Muscle of leg (tissue), 11 donors: ENCODE measurements around the gene ATP1B4. TPM values are rescaled to one million over a fixed set of nuclear protein-coding genes. Genes with fewer than 3 reads are reported as not detected.
A peak's percentile ranks its signal among the peaks of the same experiment; 100 is the strongest.
"Not testable (repeated sequence)": the region's sequence is repeated elsewhere in the genome, so short reads cannot be mapped to it uniquely, and the experiment has no call there.

Source experiments
- DNase-seq: peaks from one replicate; pipeline ENCODE4 v3.0.0; 2013
- H3K27ac ChIP-seq: one replicate; pipeline ENCODE4 v1.5.1; 2013; ENCODE audit warnings: mild to moderate bottlenecking, low read length, control low read depth
- H3K27me3 ChIP-seq: one replicate; pipeline ENCODE4 v1.6.1; 2013; ENCODE audit warnings: low read length; ENCODE audit not compliant: control insufficient read depth, insufficient read depth
- H3K36me3 ChIP-seq: one replicate; pipeline ENCODE4 v1.6.1; 2013; ENCODE audit warnings: low read length; ENCODE audit not compliant: control insufficient read depth, insufficient read depth
- H3K4me1 ChIP-seq: one replicate; pipeline ENCODE4 v1.6.1; 2013; ENCODE audit warnings: low read length; ENCODE audit not compliant: control insufficient read depth, insufficient read depth
- H3K4me3 ChIP-seq: one replicate; pipeline ENCODE4 v1.5.1; 2013; ENCODE audit warnings: low read length, control low read depth
- H3K9me3 ChIP-seq: replicated peaks from 2 replicates; pipeline ENCODE4 v1.6.1; 2013; ENCODE audit warnings: low read depth, low read length; ENCODE audit not compliant: control insufficient read depth
- WGBS: methylation state at CpG from one replicate; pipeline ENCODE4 v1.1.5; 2013; ENCODE audit warnings: missing lambda C conversion rate; ENCODE audit not compliant: insufficient coverage; 5-methylcytosine and 5-hydroxymethylcytosine counted together
- polyA plus RNA-seq, 8 donors: library from polyadenylated mRNA; unstranded; fragments of 120-200 nt; gene quantifications; one replicate each; pipeline versions ENCODE4 v1.2.1 to v1.2.3, GENCODE V29; 2013; ENCODE audit warnings: inconsistent platforms in 1 of 8, low replicate concordance in 1 of 8; ENCODE audit not compliant: insufficient read length in 8 of 8, insufficient read depth in 1 of 8
- total RNA-seq: library from RNA; stranded (reverse); fragments of 120-200 nt; gene quantifications from one replicate; pipeline ENCODE4 v1.2.4, GENCODE V29; 2013

Gene ATP1B4
- total and polyA plus RNA-seq, 9 donors = 157 to 359 (median 267) TPM

- H3K9me3 ChIP-seq = peaks cover 7% of the 10 kb centered on the region
- H3K4me1 ChIP-seq = no peaks in the 10 kb centered on the region
- H3K27me3 ChIP-seq = no peaks in the 10 kb centered on the region
- no CpG with 5 or more reads among the region's 1 CpG for WGBS
- no peak overlapping the region for H3K27ac ChIP-seq
- H3K36me3 ChIP-seq = no peaks in the 10 kb centered on the region
- DNase-seq = no peak
- H3K4me3 ChIP-seq = no peak overlapping the region
Measured at GRCh38 chrX:120334603-120335002, 27.3 kb upstream of the ATP1B4 start.

DNA sequence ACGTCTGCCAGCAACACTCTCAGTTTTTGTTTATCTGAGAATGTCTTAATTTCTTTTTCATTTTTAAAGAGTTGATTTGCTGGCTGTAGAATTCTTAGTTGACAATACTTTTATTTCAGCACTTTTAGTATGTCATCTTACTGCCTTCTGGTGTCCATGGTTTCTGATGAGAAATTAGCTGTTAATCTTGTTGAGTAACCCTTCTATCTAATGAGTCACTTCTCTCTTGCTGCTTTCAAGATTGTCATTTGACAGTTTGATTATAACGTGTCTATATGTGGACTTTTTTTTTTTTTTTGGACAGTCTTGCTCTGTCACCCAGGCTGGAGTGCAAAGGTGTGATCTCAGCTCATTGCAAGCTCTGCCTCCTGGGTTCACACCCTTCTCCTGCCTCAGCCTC, 26.6 kb upstream of the ATP1B4 start:
- no peak for DNase-seq
- H3K36me3 ChIP-seq = no peaks in the 10 kb centered on the region
- H3K27me3 ChIP-seq = no peaks in the 10 kb centered on the region
- peaks cover 9% of the 10 kb centered on the region for H3K9me3 ChIP-seq
- no peaks in the 10 kb centered on the region for H3K4me1 ChIP-seq
- WGBS = no CpG with 5 or more reads among the region's 2 CpGs
- no peak overlapping the region for H3K4me3 ChIP-seq
- no peak overlapping the region for H3K27ac ChIP-seq

GRCh38 chrX:120336899-120337298, 25.0 kb upstream of the ATP1B4 start:
- peaks cover 9% of the 10 kb centered on the region for H3K9me3 ChIP-seq

GRCh38 chrX:120344566-120344965, 17.3 kb upstream of the ATP1B4 start:
- not testable (repeated sequence) for H3K27me3 ChIP-seq, H3K4me1 ChIP-seq, H3K27ac ChIP-seq, H3K36me3 ChIP-seq, DNase-seq, H3K9me3 ChIP-seq, H3K4me3 ChIP-seq
- 71% methylated on average over 11 of the region's 11 CpGs for WGBS

More at GRCh38 chrX:120336899-120337298, 25.0 kb upstream of the ATP1B4 start:
- no peak overlapping the region for H3K4me3 ChIP-seq
- no peak for DNase-seq
- H3K4me1 ChIP-seq = no peaks in the 10 kb centered on the region
- H3K36me3 ChIP-seq = no peaks in the 10 kb centered on the region
- H3K27me3 ChIP-seq = no peaks in the 10 kb centered on the region
- H3K27ac ChIP-seq = no peak overlapping the region

- no CpG with 5 or more reads among the region's 4 CpGs for WGBS
- Histone ChIP-seq H3K9me3 (no peaks in the 10 kb centered on the region), H3K36me3 (no peaks in the 10 kb centered on the region), H3K4me3 (no peak overlapping the region), H3K27ac (peak overlapping the region; percentile 39), H3K4me1 (peaks cover 4% of the 10 kb centered on the region), H3K27me3 (no peaks in the 10 kb centered on the region)
- peak; percentile 38 for DNase-seq
Measured at GRCh38 chrX:120350450-120351138, 11.3 kb upstream of the ATP1B4 start.

- peaks cover 20% of the 10 kb centered on the region for H3K4me1 ChIP-seq
- DNase-seq = no peak
- peaks cover 6% of the 10 kb centered on the region for H3K27me3 ChIP-seq
- WGBS = no CpG with 5 or more reads among the region's 3 CpGs
- H3K36me3 ChIP-seq = no peaks in the 10 kb centered on the region
- no peak overlapping the region for H3K27ac ChIP-seq
- H3K9me3 ChIP-seq = no peaks in the 10 kb centered on the region
- no peak overlapping the region for H3K4me3 ChIP-seq
Measured at GRCh38 chrX:120356084-120356483, 5.8 kb upstream of the ATP1B4 start.

- H3K9me3 ChIP-seq = no peaks in the 10 kb centered on the region
- peaks cover 20% of the 10 kb centered on the region for H3K4me1 ChIP-seq
- no peak for DNase-seq
- no peak overlapping the region for H3K4me3 ChIP-seq
- H3K27me3 ChIP-seq = peaks cover 6% of the 10 kb centered on the region
- no peaks in the 10 kb centered on the region for H3K36me3 ChIP-seq
- H3K27ac ChIP-seq = peak overlapping the region; percentile 71
- whole genome bisulfite sequencing = 80% methylated on average over 1 of the region's 2 CpGs
Measured at GRCh38 chrX:120357186-120357585, 4.7 kb upstream of the ATP1B4 start.

DNA sequence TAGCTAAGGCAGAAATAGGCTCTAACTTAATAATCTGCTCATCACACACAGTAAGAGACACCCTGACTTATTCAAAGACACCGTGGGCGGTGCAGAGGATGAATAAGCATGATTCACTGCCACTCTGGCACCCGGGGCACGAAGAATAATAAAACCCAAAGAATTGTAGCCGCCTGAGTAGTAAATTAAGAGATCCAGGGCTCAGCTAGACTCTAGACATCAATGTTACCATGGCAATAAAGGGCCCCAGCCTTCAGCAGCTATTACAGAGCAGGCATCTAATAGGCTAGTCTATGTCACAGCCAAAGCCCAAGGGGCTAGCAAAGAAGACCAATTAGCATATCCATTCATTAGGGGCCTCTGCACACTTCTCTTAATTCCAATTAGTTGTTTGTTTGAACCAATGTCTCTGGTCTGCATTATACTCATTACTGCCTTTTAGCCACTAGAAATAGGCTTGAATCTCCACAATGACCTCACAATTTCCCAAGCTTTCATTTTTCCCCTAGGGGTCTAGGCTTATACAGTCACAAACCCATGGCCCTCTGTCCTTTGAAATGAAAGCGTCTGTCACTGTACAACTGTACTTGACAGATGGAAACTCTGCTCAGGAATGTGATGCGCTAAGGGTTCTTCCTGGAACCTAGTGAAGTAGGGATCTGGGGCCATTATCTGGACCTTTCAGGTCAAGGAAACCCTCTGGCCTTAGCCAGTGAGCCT, 3.0 kb upstream of the ATP1B4 start:
- Histone ChIP-seq H3K27me3 (peaks cover 6% of the 10 kb centered on the region), H3K36me3 (no peaks in the 10 kb centered on the region), H3K4me1 (peaks cover 17% of the 10 kb centered on the region), H3K4me3 (no peak overlapping the region), H3K27ac (no peak overlapping the region), H3K9me3 (no peaks in the 10 kb centered on the region)
- no peak for DNase-seq
- WGBS = 66% methylated on average over 6 of the region's 7 CpGs

DNA sequence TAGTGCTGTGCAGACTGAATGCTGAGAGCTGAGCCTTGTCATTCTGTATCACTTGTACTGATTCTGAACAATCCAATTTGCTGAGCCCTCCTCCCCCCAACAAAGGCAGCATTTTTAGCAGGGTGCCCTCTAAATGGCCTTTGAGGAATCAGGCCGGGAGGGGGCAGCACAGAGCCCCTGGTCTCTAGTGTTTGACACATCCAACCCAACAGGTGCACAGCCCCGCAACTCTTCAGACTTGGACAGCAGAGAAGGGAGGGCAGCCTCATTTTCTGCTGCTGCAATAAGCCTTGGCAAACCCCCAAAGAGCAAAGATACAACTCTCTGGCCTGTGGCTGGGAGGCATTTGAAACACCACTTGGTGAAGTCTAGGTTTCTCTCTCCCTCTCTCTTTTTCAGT, 3.4 kb downstream of the ATP1B4 start:
- Histone ChIP-seq H3K36me3 (peaks cover 7% of the 10 kb centered on the region), H3K27me3 (peaks cover 8% of the 10 kb centered on the region), H3K9me3 (no peaks in the 10 kb centered on the region), H3K4me1 (peaks cover 22% of the 10 kb centered on the region), H3K4me3 (peak overlapping the region; percentile 38), H3K27ac (peak overlapping the region; percentile 72)
- WGBS = no CpG with 5 or more reads among the region's 2 CpGs
- DNase-seq = peak; percentile 82

- H3K27me3 ChIP-seq = peaks cover 8% of the 10 kb centered on the region
- H3K27ac ChIP-seq = peak overlapping the region; percentile 57
- H3K4me3 ChIP-seq = peak overlapping the region; percentile 1
- WGBS = no CpG with 5 or more reads among the region's 1 CpG
- no peaks in the 10 kb centered on the region for H3K9me3 ChIP-seq
- DNase-seq = peak; percentile 32
- H3K4me1 ChIP-seq = peaks cover 22% of the 10 kb centered on the region
- peaks cover 7% of the 10 kb centered on the region for H3K36me3 ChIP-seq
Measured at GRCh38 chrX:120365968-120366367, 4.1 kb downstream of the ATP1B4 start.
